NOMO-1 treated with DMSO at 0.1 percent for 48 hours (cell line): Measurements from ENCODE around the gene DYNC1H1.

Experiments
- DNase-seq: peaks from one replicate; lab custom pipeline; 2025; ENCODE audit not compliant: unreplicated experiment; lab: John Stamatoyannopoulos, UW

DYNC1H1 gene

GRCh38 chr14:102034301-102034700, 69.9 kb downstream of the DYNC1H1 start:
- DNase-seq, result no peak

- no peak for DNase-seq
Measured at GRCh38 chr14:102035914-102036313, 71.5 kb downstream of the DYNC1H1 start.

GRCh38 chr14:102037686-102038085, 73.3 kb downstream of the DYNC1H1 start:
- no peak for DNase-seq

- no peak for DNase-seq
Measured at GRCh38 chr14:102039157-102039556, 74.8 kb downstream of the DYNC1H1 start.

- no peak for DNase-seq
Measured at GRCh38 chr14:102040153-102040552, 75.8 kb downstream of the DYNC1H1 start.

- DNase-seq, result no peak
Measured at GRCh38 chr14:102042699-102043098, 78.3 kb downstream of the DYNC1H1 start.

GRCh38 chr14:102043251-102044025, 79.1 kb downstream of the DYNC1H1 start:
- DNase-seq, result no peak

- no peak for DNase-seq
Measured at GRCh38 chr14:102044566-102044965, 80.2 kb downstream of the DYNC1H1 start.

GRCh38 chr14:102046337-102047278, 82.2 kb downstream of the DYNC1H1 start:
- no peak for DNase-seq

GRCh38 chr14:102047808-102048540, 83.6 kb downstream of the DYNC1H1 start:
- DNase-seq, result no peak

- DNase-seq, result no peak
Measured at GRCh38 chr14:102049258-102050025, 85.1 kb downstream of the DYNC1H1 start.

GRCh38 chr14:102050026-102050405, 85.6 kb downstream of the DYNC1H1 start:
- no peak for DNase-seq

- no peak for DNase-seq
Measured at GRCh38 chr14:102050625-102051024, 86.3 kb downstream of the DYNC1H1 start.

- no peak for DNase-seq
Measured at GRCh38 chr14:102052522-102052921, 88.1 kb downstream of the DYNC1H1 start.

GRCh38 chr14:102055181-102055901, 91.0 kb downstream of the DYNC1H1 start:
- no peak for DNase-seq

GRCh38 chr14:102056694-102057442, 92.5 kb downstream of the DYNC1H1 start:
- DNase-seq, result no peak

- DNase-seq, result no peak
Measured at GRCh38 chr14:102057480-102058114, 93.2 kb downstream of the DYNC1H1 start.

GRCh38 chr14:102058146-102058545, 93.8 kb downstream of the DYNC1H1 start:
- DNase-seq, result no peak

GRCh38 chr14:102058961-102059360, 94.6 kb downstream of the DYNC1H1 start:
- no peak for DNase-seq
